ENCODE results near the gene AKR1C8.

AKR1C8 gene

GRCh38 chr10:5107860-5108526 is 77.0 kb downstream of the AKR1C8 start:
- no peak for DNase-seq

GRCh38 chr10:5106553-5106952 is 78.4 kb downstream of the AKR1C8 start:
- DNase-seq = no peak

DNA sequence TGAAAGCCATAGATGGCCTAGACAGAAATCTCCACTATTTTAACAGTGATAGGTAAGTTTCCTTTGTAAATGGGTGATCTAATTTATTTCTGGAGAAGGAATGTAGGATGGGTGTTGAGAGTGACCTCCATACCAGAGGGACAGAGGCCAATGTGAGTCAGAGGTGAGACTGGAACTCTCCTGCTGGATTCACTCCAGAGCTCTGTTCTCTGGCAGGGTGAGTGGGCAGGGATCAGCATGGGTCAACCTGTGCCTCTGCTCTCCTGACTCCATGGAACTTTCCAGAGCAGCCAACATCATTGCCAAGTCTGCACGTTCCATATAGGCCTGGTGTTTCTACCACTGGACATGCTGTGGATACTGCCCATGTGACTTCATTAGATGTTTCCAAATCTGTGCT is 79.3 kb downstream of the AKR1C8 start:
- DNase-seq = no peak
